ENCODE results near the gene WASHC4. TPM values are rescaled to one million over a fixed set of nuclear protein-coding genes. Genes with fewer than 3 reads are reported as not detected.

Gene WASHC4
- total RNA-seq, 1 experiment from 2014 or later, result 41.2 TPM

DNA sequence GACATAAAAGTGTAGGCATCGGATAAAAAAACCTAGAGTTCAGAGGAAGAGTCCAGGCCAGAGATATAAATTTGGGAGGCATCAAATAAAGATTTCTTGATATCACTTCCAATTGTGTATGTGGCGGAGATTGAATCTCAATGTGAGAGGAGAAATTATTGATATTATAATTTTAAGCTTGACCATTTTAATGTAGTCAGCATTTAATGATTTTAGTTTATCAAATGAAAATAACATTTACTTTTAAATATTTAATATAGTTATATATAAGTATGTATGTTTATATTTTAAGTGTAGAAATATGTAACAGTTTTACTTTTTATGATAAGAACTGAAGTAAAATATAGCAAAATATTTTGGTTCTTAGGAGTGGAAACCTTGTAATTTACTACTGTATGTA, 48.7 kb downstream of the WASHC4 start:
- H3K36me3 Mint-ChIP-seq (ENCODE audit: insufficient read depth in 1 of 3, low read depth in 3 of 3), result peaks cover 23 to 62% (median 44%) of the 10 kb centered on the region in 3 experiments; a peak in 6 of 7 replicates
- no peak overlapping the region for H2AFZ ChIP-seq (ENCODE audit: low read length)
- H3K14ac ChIP-seq (ENCODE audit: insufficient read depth, low read length), result no peak overlapping the region
- no peaks in the 10 kb centered on the region for H3K79me1 ChIP-seq (ENCODE audit: insufficient read depth, low read depth, low read length, poor library complexity, severe bottlenecking)
- no peak overlapping the region for H3T11ph ChIP-seq (ENCODE audit: low read length)
- no peak overlapping the region for H3K23ac ChIP-seq (ENCODE audit: insufficient read length, low read depth, low read length)
- no peaks in the 10 kb centered on the region for H3K27me3 Mint-ChIP-seq (ENCODE audit: low read depth)
- no peaks in the 10 kb centered on the region for H3K27me3 ChIP-seq (ENCODE audit: insufficient read depth, low read length)
- H3K4me2 ChIP-seq (ENCODE audit: insufficient read depth, insufficient read length, low read length), result no peak overlapping the region
- no peaks in the 10 kb centered on the region for H4K20me1 ChIP-seq (ENCODE audit: control insufficient read depth, insufficient read depth, insufficient read length)
- no peak overlapping the region for H3K27ac ChIP-seq (ENCODE audit: insufficient read length, low read depth, low read length)
- no peaks in the 10 kb centered on the region for H3K9me3 Mint-ChIP-seq
- no peak overlapping the region for H3K4ac ChIP-seq (ENCODE audit: low read depth, low read length)
- no peak overlapping the region for H3K9ac ChIP-seq (ENCODE audit: extremely low read depth, insufficient read length, low read length)
- DNase-seq, result no peak
- H2BK120ac ChIP-seq (ENCODE audit: low read depth, low read length, poor library complexity, severe bottlenecking), result no peak overlapping the region
- no peak overlapping the region for H3K18ac ChIP-seq (ENCODE audit: insufficient read length, low read depth, low read length)
- no peak overlapping the region for H4K5ac ChIP-seq (ENCODE audit: insufficient read length, low read depth, low read length)
- no peak overlapping the region for H2BK12ac ChIP-seq (ENCODE audit: insufficient read length, low read depth, low read length)
- WGBS (ENCODE audit: extremely low coverage, insufficient read length, low lambda C conversion rate), result no CpG with 5 or more reads among the region's 2 CpGs
- H2BK5ac ChIP-seq (ENCODE audit: insufficient read length, low read length), result no peak overlapping the region
- H2BK20ac ChIP-seq (ENCODE audit: low read depth, low read length, poor library complexity, severe bottlenecking), result no peak overlapping the region
- H3K23me2 ChIP-seq (ENCODE audit: insufficient read length, low read depth, low read length, poor library complexity, severe bottlenecking), result no peaks in the 10 kb centered on the region
- H2AK5ac ChIP-seq (ENCODE audit: insufficient read length, low read length), result no peak overlapping the region
- no peaks in the 10 kb centered on the region; the same call in 1 of the 2 replicates for H3K4me1 ChIP-seq (ENCODE audit: insufficient read depth, low read length)
- no peak overlapping the region for H3K27ac Mint-ChIP-seq
- H2BK15ac ChIP-seq (ENCODE audit: low read depth, low read length), result no peak overlapping the region
- TF ChIP-seq, protein P1, sequence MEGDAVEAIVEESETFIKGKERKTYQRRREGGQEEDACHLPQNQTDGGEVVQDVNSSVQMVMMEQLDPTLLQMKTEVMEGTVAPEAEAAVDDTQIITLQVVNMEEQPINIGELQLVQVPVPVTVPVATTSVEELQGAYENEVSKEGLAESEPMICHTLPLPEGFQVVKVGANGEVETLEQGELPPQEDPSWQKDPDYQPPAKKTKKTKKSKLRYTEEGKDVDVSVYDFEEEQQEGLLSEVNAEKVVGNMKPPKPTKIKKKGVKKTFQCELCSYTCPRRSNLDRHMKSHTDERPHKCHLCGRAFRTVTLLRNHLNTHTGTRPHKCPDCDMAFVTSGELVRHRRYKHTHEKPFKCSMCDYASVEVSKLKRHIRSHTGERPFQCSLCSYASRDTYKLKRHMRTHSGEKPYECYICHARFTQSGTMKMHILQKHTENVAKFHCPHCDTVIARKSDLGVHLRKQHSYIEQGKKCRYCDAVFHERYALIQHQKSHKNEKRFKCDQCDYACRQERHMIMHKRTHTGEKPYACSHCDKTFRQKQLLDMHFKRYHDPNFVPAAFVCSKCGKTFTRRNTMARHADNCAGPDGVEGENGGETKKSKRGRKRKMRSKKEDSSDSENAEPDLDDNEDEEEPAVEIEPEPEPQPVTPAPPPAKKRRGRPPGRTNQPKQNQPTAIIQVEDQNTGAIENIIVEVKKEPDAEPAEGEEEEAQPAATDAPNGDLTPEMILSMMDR (conservative IDR thresholded peaks at IDR 0.05), result no peak
- no peaks in the 10 kb centered on the region for H3K79me2 ChIP-seq (ENCODE audit: insufficient read depth, low read length)
- H3K4me3 Mint-ChIP-seq, result no peak overlapping the region
- H3K56ac ChIP-seq (ENCODE audit: insufficient read length, low read depth, low read length), result no peak overlapping the region
- H4K91ac ChIP-seq (ENCODE audit: insufficient read length, low read depth, low read length), result no peak overlapping the region
- no peak overlapping the region for H4K8ac ChIP-seq (replicated peaks; ENCODE audit: insufficient read length, low read depth, low read length)
- H3K9me3 ChIP-seq (ENCODE audit: control insufficient read depth, low read depth, low read length), result no peaks in the 10 kb centered on the region
- H3K4me1 Mint-ChIP-seq, result peaks cover 5 to 9% of the 10 kb centered on the region in 2 experiments
